NCI-H446 treated with DMSO at 0.1 percent for 48 hours (cell line): ENCODE results near the gene AUTS2.

Source experiments
- DNase-seq: peaks from one replicate; lab custom pipeline; 2025; lab: John Stamatoyannopoulos, UW

Gene AUTS2

DNA sequence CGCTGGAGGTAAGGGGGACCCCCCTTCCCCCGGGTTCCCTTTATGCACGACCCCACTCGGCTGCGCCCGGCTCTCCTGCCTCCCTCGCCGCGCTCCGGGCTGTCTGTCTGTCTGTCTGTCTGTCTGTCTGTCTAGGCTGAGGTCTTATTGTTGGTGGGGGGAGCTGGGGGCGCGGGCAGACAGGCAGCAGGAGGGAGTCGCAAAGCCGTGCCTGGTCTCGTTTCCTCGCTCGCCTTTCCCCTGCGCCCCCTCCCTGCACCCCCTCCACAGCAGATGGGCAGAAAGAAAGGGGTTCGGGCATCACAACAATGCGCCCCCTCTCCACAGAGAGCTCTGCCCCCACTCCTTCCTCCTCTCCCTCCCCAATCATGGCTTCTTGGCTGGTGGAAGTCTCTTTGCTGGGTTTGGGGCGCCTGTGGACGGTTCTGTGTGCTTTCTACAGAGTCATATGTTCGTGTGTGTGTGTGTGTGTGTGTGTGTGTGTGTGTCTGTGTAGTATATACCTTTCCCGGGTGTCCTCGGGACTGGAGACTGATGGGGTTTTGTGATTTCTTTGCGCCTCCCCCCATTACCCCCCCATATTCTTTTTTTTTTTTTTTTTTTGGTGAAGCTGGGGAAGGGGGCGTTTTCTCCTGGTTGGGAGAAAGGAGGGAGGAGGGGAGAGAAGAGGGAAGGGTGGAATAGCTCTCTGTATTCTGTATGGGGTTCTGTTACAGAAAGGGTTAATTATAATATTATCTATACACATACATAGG lies 1.9 kb downstream of the AUTS2 start:
- DNase-seq, result no peak

DNA sequence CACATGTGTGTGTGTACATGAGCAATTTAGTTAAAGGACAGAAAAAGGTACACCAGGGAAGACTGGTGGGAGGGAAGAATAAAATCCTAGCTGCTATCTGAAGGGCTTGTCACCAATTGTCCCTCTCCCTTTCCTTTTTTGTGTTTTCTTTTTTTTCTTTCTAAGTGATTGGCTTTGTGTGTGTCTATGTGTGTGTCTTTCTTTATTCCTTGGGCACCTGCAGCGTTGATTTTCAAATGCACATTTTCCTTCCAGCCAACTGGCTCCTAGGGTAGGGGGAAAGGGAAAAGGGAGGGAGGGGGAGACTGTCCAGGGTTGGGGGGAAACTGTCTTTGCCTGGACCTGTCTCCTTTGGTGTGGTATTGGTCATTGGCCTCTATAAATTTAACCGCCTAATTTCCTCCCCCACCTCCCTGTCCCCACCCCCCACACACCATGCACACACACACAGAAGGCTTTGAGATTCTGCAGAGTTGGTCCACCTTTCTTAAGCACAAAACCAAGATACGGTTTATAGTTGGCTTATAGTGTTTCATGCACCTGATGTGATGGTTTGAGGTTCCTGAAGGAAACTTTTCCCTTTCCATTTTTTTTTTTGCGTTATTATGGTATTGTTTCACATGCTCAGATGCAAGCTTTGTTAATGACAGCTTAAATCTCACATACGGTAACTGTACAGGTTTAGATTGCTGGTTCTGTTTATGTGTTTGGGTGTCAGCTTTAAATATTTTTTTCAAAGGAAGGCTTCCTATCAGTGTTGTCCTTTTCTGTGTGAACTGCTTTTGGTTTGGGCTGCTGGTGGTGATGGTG lies 2.6 kb downstream of the AUTS2 start:
- no peak for DNase-seq

DNA sequence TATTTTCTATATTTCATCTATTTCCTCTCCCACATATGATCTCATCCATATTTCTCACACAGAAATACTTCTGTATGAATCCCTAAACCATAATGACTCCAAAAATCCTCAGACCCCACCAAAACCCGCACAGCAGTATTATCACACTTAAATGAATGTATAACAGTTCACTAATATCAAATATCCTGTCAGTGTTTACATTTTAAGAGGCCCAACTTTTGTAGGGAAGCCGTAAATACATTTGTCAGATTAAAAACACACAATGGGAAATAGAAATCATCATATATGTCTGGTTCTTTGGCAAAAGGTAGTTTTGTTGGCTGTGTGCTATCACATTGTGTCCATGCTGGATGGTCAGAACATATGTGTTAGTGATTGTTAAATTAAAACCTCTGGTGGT lies 4.2 kb downstream of the AUTS2 start:
- DNase-seq, result no peak

DNA sequence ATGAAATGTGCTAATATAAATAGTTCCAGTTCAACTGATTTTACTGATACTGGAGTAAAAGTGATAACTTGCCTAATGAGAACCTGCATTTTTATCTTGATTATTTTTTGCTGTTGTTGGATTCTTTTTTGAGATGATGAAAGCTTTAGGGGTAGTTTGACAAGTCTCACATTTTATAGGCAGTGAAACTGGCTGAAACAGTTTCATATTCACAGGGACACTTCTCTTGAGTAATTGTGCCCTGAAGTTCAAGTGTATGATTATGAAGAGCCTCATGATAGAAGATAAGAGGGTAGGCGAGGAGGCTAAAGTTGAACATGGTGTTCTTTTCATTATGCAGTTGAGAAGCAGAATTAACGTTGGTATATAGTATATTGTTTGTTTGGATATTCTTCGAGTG lies 5.1 kb downstream of the AUTS2 start:
- DNase-seq, result no peak

DNA sequence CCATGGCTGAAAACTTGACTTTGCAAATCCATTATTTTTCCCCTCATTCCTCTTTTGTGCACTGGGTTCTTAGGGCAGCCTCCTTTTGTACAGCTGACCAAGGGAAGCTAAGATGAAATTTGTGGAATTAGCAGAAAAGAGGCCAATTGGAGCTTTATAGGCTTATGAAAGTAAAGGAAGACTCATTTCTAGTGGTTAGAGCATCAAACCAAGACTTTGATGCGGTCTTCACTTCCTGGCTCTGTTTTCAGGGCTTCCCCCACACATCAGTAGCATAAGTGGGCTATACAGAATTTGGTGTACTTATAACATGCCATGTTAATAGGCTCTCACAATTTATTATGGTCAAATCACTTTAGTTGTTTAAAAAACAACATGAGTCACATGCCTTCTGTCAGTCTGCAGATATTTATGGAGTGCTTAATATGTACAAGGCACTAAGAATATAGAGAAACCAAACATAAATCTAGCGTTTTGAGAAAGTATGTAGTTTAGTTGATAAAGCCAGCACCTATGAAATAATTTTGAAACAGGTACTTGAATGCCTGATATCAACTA lies 5.7 kb downstream of the AUTS2 start:
- no peak for DNase-seq

DNA sequence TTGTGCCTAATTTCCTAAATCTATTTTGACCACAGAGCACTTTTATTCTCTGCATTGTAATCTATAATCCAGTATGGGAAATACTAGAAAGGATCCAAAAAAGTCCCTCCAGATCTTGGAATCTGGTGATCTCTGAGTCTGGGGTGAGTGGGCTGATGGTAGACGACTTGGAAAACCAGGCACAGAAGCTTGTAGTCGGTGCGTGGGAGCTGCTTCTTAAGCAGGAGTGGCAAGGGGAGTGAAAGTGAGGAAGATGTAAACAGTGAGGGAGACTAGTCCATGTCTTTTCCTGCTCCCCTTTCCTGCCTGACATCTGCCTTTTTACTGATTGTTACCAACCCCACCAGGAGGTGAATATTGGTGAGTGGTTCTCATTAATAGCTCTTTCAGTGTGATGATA lies 6.8 kb downstream of the AUTS2 start:
- no peak for DNase-seq

DNA sequence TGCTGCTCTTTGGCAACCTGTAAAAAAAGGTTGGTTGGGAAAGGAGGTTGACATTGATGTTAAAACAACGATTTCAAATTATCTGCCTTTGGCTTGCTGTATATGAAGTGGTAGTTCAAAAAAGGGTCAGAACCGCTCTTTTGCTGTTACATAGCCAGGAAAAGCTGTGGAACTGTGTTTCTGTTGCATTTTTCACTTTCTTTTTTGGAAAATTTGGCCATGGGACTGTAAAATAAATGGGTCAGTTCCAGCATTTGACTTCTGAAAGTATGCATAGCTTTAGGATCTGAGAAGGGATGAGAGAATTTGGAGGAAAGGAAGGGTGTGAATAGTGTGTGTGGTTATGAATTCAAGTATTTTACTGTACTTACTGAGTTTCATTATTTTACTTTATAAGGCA lies 7.3 kb downstream of the AUTS2 start:
- DNase-seq, result no peak

DNA sequence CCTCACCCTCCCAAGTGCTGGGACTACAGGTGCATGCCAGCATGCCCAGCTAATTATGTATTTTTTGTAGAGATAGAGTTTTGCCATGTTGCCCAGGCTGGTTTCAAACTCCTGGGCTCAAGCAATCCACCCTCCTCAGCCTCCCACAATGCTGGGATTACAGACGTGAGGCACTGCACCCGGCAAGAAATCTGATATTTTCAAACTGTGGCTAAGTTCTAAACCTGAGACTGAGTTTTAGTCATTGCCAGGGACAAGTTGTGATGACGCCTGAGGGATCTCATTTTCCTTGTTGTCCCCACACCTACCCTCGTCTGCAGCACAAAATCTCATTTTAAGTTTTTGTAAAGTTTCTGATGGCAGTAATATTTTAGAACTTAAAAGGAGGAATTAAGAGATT lies 9.8 kb downstream of the AUTS2 start:
- no peak for DNase-seq

DNA sequence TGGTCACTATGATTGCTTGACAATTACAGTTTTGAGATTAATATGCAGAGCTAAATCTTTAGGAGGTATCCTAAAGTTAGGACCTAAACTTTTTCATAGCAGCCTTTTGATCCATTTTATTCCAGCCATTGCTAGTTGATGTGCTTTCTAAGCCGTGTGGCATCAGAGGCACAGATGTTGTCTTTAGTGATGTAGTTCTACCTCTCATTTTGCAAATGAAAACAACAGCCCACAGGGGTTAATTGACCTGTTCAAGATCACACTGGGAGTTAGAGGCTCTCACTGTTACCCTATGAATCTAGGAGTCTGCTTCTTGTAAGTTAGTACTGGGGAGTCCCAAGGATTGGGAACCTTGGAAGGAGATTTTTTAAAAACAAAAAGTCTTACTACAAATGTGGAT lies 10.6 kb downstream of the AUTS2 start:
- DNase-seq, result no peak

DNA sequence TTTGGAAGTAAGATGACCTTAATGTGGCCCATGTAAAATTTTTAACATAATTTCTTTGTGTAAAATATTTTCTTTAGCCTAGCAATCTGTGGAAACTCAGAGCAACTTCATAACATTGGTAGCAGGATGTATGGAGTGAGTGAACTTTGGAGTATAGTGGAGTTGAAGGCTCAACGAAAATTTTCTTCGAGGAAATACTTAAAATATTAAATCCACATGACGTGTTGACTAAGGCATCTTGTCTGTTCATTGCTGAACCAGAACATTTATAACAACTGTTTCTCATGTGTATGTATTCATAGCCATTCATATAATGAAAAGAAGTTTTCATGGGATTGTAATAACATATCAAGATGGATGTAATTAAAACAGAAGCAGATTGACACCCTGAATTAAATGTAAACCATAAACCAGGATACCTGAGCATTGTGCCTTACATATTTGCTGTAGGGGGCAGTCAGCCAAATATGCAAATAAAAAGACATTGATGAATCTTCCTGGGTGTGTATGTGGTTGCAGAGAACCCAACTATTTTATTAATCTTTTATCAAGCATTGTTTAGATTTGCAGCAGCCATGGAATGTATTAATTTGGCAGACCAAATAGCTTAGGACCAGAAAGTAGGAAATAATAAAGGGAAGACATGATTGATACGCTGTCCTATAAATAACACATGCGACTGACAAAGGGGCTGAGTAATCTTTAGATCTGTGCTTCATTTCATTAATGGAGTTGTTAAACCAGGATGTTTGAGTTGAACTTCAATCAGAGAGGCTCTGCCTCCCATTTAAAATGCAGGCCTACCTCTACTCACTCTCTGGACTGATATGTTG lies 11.5 kb downstream of the AUTS2 start:
- DNase-seq, result no peak

DNA sequence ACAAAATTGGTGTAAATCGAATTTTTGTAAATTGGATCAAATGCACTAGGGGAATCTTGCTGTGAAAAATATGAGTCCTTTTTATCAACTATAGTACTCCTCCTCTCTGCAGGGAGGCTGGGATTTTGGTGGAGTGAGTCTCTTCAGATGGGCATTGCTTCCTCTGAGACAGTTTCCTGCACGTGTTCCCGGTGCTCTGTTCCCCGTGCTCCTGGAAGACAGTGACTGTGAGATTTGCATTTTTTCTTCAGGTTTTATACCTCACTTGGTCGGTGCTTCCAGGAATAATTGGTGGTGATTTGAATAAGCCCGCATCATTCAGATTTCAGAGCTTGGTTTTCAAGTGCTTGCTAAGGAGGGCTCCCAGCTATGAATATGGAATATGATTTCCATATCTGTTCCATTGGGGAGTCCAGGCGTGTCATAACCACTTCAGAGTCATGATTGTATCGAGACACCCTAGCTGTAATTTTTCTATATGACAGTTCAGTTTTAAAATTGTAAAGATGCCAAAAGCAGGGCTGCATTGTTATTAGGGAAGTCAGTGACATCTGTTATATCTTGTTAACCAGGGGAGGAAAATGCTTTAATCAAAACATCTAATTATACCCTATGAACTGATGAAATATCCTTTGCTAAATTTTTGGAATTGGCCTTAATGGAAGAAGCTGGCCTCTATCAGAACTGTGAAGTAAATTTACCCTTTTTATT lies 12.3 kb downstream of the AUTS2 start:
- DNase-seq, result peak; percentile 56

DNA sequence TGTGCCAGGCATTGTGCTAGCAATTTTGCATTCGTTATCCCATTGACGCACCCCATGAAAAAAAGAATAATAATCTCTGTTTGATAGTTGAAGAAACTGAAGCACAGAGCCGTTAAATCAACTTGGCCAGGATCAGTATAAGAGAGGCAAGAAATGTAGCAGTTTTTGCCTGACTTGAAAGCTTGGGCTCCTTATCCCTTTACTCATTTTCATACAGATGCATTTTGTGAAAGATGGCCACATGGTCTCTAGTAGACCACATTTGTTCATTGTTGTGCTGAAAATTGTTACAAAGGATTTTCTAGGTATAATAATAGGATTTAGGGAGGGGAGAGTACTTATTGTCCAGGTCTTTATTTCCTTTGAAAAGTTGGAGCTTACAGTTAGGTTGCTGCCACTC lies 14.7 kb downstream of the AUTS2 start:
- no peak for DNase-seq

DNA sequence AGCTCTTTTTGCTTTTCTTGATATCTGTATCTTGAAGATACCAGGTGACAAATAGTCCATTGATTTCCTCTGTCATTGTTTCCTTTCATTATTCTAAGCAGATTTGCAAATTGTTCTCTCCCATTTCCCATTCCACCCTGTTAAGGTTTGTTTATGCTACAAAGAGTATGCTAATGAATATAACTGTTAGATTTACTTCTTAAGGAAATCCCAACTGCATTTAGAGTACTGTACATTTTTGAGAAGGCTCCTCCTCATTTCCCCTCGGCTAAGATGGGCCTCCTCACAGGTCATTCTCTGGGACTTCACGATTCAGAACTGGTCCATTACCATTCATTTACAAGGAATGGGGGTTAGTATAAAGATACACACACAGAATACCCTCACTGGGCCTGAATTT lies 15.6 kb downstream of the AUTS2 start:
- DNase-seq, result no peak

DNA sequence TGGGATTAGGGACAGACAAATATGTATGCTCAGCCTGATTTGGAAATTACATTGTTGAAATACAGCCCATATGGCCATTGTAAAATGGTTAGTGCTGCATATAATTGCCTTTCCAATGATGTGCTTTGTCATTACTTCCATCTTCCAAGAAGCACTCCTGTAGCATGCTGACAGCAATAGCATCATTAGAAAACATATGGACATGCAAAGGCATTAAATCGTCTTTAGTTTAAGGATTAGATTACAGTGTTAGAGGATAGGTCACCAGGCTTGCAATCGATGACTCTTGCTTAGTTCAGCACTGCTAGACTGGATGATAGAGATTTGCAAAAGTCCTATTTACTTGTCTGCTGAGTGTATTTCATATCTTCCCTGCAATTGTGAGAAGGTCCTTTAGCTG lies 17.4 kb downstream of the AUTS2 start:
- no peak for DNase-seq

DNA sequence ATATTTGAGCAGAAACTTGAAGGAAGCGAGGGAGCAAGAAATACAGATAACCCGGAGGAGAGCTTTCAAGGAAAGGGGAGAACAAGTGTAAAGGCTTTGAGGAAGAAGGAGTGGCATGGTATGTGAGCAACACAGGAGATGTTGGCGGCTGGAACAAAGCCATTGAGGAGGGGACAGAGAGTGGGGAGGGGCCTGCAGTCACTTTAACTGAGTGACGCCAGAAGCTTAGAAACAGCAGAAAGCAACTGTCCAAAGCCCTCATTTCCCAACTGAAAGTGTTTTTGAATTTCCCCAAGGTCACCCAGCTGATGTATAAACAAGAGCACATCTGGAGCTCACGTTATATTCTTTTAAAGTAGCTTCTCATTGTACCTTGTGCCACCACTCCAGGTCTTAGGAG lies 19.1 kb downstream of the AUTS2 start:
- no peak for DNase-seq

DNA sequence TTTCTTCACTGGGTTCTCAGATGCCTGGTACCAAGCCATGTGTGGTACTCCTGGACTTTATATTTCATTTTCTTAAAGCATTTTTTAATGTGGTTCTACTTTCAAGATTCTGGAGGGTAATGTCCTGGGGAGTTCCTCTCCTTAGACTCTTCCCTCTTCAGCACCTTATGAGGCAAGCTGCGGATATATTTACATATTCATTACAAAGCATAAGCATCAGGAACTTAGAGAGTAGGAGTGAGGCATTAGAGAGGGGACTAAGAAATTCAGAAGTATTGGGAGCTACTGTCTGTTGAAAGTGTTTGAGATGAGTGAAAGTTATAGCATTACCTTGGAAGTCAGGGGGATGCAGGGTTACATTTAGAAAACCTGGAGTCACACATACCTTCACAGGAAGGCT lies 20.8 kb downstream of the AUTS2 start:
- no peak for DNase-seq

DNA sequence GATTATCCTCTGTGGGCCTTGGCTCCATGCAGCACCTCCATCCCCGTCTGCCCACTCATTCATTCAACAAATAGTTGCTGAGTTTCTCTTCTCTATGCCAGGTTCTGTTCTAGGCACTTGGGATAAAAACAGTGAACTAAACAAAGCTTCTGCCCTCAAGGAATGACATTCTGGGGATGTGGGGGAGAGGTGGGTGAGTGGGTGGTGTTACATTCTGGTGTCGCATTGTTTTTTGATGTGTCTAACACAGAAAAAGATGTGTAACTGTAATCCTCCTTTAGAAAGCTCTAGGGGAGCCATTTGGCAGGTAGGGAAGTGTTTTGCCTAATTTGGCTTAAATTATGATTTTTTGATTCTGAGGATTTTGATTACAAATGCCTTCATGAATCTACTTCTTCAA lies 21.4 kb downstream of the AUTS2 start:
- DNase-seq, result no peak

DNA sequence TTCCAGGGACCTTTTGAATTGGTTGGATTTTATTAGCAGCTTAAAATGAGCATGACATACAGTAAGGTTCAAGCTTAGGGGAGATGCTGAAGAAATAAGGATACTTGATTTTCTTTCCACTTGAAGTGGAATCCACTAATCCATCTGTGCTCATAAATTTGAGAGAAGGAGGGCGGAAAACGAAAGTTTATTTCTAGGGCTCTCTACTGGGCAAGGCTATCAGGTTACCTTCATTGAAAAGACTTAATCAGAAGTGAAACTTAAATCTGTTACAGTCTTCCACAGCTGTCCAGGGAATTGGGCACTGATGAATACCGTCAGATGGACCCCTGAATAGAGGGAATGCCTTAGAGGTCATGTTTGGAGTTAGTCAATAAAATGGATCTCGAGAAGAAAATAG lies 21.8 kb downstream of the AUTS2 start:
- peak; percentile 12 for DNase-seq

DNA sequence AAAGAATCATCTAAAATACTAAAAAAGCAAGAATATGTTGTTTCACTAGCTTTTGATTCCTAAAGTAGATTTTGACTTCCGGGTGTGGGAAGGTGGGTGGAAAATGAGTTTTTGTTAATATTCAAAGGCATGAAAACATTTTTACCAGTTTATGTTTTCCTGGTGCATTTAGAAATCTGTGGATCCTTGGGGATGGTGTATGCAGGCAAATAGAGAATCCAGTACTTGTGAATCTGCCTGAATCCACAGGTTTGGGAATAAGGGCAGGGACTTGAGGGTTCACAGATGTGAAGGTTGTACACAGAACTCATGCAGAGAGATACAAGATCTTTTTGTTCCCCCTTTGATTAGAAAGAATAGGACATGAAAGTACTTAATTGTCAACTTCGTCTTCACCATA lies 22.4 kb downstream of the AUTS2 start:
- DNase-seq, result no peak

DNA sequence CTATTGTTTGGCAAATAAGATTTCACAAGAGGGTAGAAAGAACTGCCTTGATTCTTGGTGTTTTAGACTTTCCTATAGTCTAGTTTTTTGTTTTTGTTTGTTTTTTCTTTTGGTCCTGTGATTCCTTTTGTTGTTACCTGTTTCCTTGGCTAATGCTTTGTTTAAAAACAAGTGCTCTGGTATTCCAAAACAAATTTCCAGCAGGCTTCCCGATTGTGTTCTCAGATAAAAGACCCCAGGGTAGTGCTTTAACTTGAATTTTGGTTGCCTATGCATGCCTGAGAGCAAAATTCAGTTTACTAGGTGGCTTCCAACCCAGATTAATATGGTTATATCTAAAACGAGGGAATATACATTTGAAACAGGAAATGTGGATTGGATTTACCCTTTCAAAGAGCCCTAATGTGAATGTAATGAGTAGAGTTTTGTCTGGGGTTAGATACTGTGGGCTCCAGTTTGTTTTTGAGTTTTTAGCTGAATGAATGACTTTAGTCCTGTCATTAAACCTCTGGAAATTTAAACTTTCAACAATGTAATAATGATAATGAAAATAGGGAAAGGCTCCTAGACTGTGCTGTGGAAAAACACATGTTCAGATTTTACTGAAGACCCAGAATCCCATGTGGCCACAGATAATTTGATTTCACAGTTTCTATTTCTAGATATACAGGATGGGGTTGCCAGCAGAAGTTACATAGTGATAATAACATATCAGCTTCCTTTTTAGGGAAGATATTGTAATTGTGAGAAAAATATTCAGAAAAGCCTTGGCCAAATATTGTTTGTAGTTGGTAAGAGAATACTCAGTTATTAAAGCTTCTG lies 23.9 kb downstream of the AUTS2 start:
- DNase-seq, result no peak

DNA sequence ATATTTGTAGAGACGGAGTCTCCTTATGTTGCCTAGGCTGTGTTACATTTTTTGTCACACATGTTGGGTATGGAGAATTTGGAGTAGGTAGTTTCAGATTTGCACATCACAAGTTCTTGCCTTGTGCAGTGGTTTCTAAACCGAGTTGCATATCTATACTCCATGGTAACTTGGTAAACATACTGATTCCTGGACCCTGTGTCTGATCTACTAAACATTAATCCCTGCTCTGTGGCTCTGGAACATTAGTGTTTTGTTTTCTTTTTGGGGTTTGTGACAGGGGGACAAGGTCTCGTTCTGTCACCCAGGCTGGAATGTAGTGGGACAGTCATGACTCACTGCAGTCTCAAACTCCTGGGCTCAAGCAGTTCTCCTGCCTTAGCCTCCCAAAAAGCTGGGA lies 24.7 kb downstream of the AUTS2 start:
- DNase-seq, result no peak
